Measurements from ENCODE around the gene SAXO1.
A peak's percentile ranks its signal among the peaks of the same experiment; 100 is the strongest.

The SAXO1 gene

GRCh38 chr9:18979367-18979766 is 53.6 kb downstream of the SAXO1 start:
- no peaks in the 10 kb centered on the region for H3K79me2 ChIP-seq (ENCODE audit: control insufficient read depth, insufficient read depth, low read length)
- H3K27me3 ChIP-seq (ENCODE audit: insufficient read depth, low read length, poor library complexity), result no peaks in the 10 kb centered on the region
- H3K56ac ChIP-seq (ENCODE audit: low read length), result no peak overlapping the region
- H4K5ac ChIP-seq (ENCODE audit: low read length), result no peak overlapping the region
- no peak overlapping the region for H3K18ac ChIP-seq (ENCODE audit: low read length)
- H3K4ac ChIP-seq (ENCODE audit: low read depth, low read length), result no peak overlapping the region
- H2AK5ac ChIP-seq (ENCODE audit: low read length), result no peak overlapping the region
- no peak overlapping the region for H2BK15ac ChIP-seq (replicated peaks; ENCODE audit: low read depth)
- no peaks in the 10 kb centered on the region for H3K79me1 ChIP-seq (ENCODE audit: low read length)
- no peak overlapping the region for H4K8ac ChIP-seq (ENCODE audit: low read depth, low read length)
- WGBS (ENCODE audit: extremely low coverage, insufficient coverage, low lambda C conversion rate), result no CpG with 5 or more reads among the region's 2 CpGs
- H3K23ac ChIP-seq (ENCODE audit: low read length), result no peak overlapping the region
- no peaks in the 10 kb centered on the region for H3K36me3 ChIP-seq (ENCODE audit: control insufficient read depth, insufficient read depth, low read length)
- H3K27ac ChIP-seq (ENCODE audit: low read depth, low read length), result no peak overlapping the region
- no peak overlapping the region for H2BK5ac ChIP-seq (ENCODE audit: low read length)
- no peaks in the 10 kb centered on the region for H3K4me1 ChIP-seq (ENCODE audit: control insufficient read depth, low read depth, low read length)
- no peak overlapping the region for H3K4me3 ChIP-seq (ENCODE audit: low read length)
- DNase-seq, result peak; percentile 62
- H3K4me2 ChIP-seq (ENCODE audit: low read length), result no peak overlapping the region
- H3K9ac ChIP-seq (ENCODE audit: low read length), result no peak overlapping the region
- H2BK120ac ChIP-seq (ENCODE audit: low read depth, low read length), result no peak overlapping the region

GRCh38 chr9:18978188-18978587 is 54.8 kb downstream of the SAXO1 start:
- no peak for DNase-seq
- no peak overlapping the region for H3K4ac ChIP-seq (ENCODE audit: low read depth, low read length)

GRCh38 chr9:18976709-18977531 is 56.1 kb downstream of the SAXO1 start:
- H3K4me3 ChIP-seq (ENCODE audit: low read length), result no peak overlapping the region
- H4K5ac ChIP-seq (ENCODE audit: low read length), result no peak overlapping the region
- no peak overlapping the region for H2BK15ac ChIP-seq (replicated peaks; ENCODE audit: low read depth)
- H3K4me2 ChIP-seq (ENCODE audit: low read length), result no peak overlapping the region
- H3K79me2 ChIP-seq (ENCODE audit: control insufficient read depth, insufficient read depth, low read length), result no peaks in the 10 kb centered on the region
- H2BK120ac ChIP-seq (ENCODE audit: low read depth, low read length), result no peak overlapping the region
- H4K8ac ChIP-seq (ENCODE audit: low read depth, low read length), result no peak overlapping the region
- no peak overlapping the region for H3K18ac ChIP-seq (ENCODE audit: low read length)
- H3K56ac ChIP-seq (ENCODE audit: low read length), result no peak overlapping the region
- H3K9ac ChIP-seq (ENCODE audit: low read length), result no peak overlapping the region
- H3K79me1 ChIP-seq (ENCODE audit: low read length), result no peaks in the 10 kb centered on the region
- no peaks in the 10 kb centered on the region for H3K36me3 ChIP-seq (ENCODE audit: control insufficient read depth, insufficient read depth, low read length)
- no peaks in the 10 kb centered on the region for H3K4me1 ChIP-seq (ENCODE audit: control insufficient read depth, low read depth, low read length)
- no peak overlapping the region for H3K23ac ChIP-seq (ENCODE audit: low read length)
- H3K4ac ChIP-seq (ENCODE audit: low read depth, low read length), result no peak overlapping the region
- H2AK5ac ChIP-seq (ENCODE audit: low read length), result no peak overlapping the region
- H3K27ac ChIP-seq (ENCODE audit: low read depth, low read length), result no peak overlapping the region
- DNase-seq, result no peak
- no peak overlapping the region for H2BK5ac ChIP-seq (ENCODE audit: low read length)
- H3K27me3 ChIP-seq (ENCODE audit: insufficient read depth, low read length, poor library complexity), result no peaks in the 10 kb centered on the region
- no CpG with 5 or more reads among the region's 12 CpGs for WGBS (ENCODE audit: extremely low coverage, insufficient coverage, low lambda C conversion rate)

More at GRCh38 chr9:18978188-18978587, 54.8 kb downstream of the SAXO1 start:
- Histone ChIP-seq H3K4me3 (ENCODE audit: low read length) (no peak overlapping the region), H3K23ac (ENCODE audit: low read length) (no peak overlapping the region), H4K8ac (ENCODE audit: low read depth, low read length) (no peak overlapping the region), H2BK5ac (ENCODE audit: low read length) (no peak overlapping the region), H3K18ac (ENCODE audit: low read length) (no peak overlapping the region), H2BK15ac (replicated peaks; ENCODE audit: low read depth) (no peak overlapping the region), H2BK120ac (ENCODE audit: low read depth, low read length) (no peak overlapping the region), H3K36me3 (ENCODE audit: control insufficient read depth, insufficient read depth, low read length) (no peaks in the 10 kb centered on the region), H3K27me3 (ENCODE audit: insufficient read depth, low read length, poor library complexity) (no peaks in the 10 kb centered on the region), H3K27ac (ENCODE audit: low read depth, low read length) (no peak overlapping the region), H3K79me2 (ENCODE audit: control insufficient read depth, insufficient read depth, low read length) (no peaks in the 10 kb centered on the region), H3K79me1 (ENCODE audit: low read length) (no peaks in the 10 kb centered on the region), H4K5ac (ENCODE audit: low read length) (no peak overlapping the region), H3K56ac (ENCODE audit: low read length) (no peak overlapping the region), H3K9ac (ENCODE audit: low read length) (no peak overlapping the region), H2AK5ac (ENCODE audit: low read length) (no peak overlapping the region), H3K4me1 (ENCODE audit: control insufficient read depth, low read depth, low read length) (no peaks in the 10 kb centered on the region), H3K4me2 (ENCODE audit: low read length) (no peak overlapping the region)
- no CpG with 5 or more reads among the region's 2 CpGs for WGBS (ENCODE audit: extremely low coverage, insufficient coverage, low lambda C conversion rate)

GRCh38 chr9:18976221-18976708 is 56.7 kb downstream of the SAXO1 start:
- no peak overlapping the region for H4K5ac ChIP-seq (ENCODE audit: low read length)
- no peaks in the 10 kb centered on the region for H3K27me3 ChIP-seq (ENCODE audit: insufficient read depth, low read length, poor library complexity)
- no peaks in the 10 kb centered on the region for H3K79me1 ChIP-seq (ENCODE audit: low read length)
- no peak overlapping the region for H3K4ac ChIP-seq (ENCODE audit: low read depth, low read length)
- WGBS (ENCODE audit: extremely low coverage, insufficient coverage, low lambda C conversion rate), result no CpG with 5 or more reads among the region's 4 CpGs
- H3K23ac ChIP-seq (ENCODE audit: low read length), result no peak overlapping the region
- H2BK5ac ChIP-seq (ENCODE audit: low read length), result no peak overlapping the region
- H4K8ac ChIP-seq (ENCODE audit: low read depth, low read length), result no peak overlapping the region
- no peak overlapping the region for H3K9ac ChIP-seq (ENCODE audit: low read length)
- H2BK120ac ChIP-seq (ENCODE audit: low read depth, low read length), result no peak overlapping the region
- H3K36me3 ChIP-seq (ENCODE audit: control insufficient read depth, insufficient read depth, low read length), result no peaks in the 10 kb centered on the region
- no peak for DNase-seq
- no peaks in the 10 kb centered on the region for H3K4me1 ChIP-seq (ENCODE audit: control insufficient read depth, low read depth, low read length)
- no peak overlapping the region for H3K18ac ChIP-seq (ENCODE audit: low read length)
- no peak overlapping the region for H3K27ac ChIP-seq (ENCODE audit: low read depth, low read length)
- no peak overlapping the region for H2AK5ac ChIP-seq (ENCODE audit: low read length)
- H3K79me2 ChIP-seq (ENCODE audit: control insufficient read depth, insufficient read depth, low read length), result no peaks in the 10 kb centered on the region
- H3K4me2 ChIP-seq (ENCODE audit: low read length), result no peak overlapping the region
- no peak overlapping the region for H3K4me3 ChIP-seq (ENCODE audit: low read length)
- no peak overlapping the region for H2BK15ac ChIP-seq (replicated peaks; ENCODE audit: low read depth)
- no peak overlapping the region for H3K56ac ChIP-seq (ENCODE audit: low read length)

DNA sequence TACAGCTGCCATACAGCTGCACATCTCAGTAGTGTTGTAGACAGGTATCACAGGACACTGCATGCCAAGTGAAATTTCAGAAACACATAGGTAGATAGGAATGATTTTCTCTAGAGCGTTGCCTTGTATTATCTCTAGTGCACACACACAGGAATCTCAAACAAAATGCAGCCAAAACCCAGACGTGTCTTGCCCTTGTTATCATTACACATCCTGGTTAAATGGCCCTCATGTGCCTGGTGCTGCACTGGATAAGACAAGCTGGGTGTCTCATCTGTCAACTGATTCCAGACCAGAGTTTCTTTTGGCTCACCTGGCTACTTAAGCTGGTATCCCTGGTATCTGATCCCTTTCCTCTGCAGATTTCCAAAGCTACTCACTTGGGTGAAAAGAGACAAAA is 59.7 kb downstream of the SAXO1 start:
- no CpG with 5 or more reads among the region's 2 CpGs for WGBS (ENCODE audit: extremely low coverage, insufficient coverage, low lambda C conversion rate)
- no peak overlapping the region for H2BK120ac ChIP-seq (ENCODE audit: low read depth, low read length)
- DNase-seq, result no peak
- H4K5ac ChIP-seq (ENCODE audit: low read length), result no peak overlapping the region
- no peaks in the 10 kb centered on the region for H3K27me3 ChIP-seq (ENCODE audit: insufficient read depth, low read length, poor library complexity)
- H3K4me2 ChIP-seq (ENCODE audit: low read length), result no peak overlapping the region
- H3K4me1 ChIP-seq (ENCODE audit: control insufficient read depth, low read depth, low read length), result no peaks in the 10 kb centered on the region
- no peak overlapping the region for H3K4ac ChIP-seq (ENCODE audit: low read depth, low read length)
- H3K9ac ChIP-seq (ENCODE audit: low read length), result no peak overlapping the region
- H4K8ac ChIP-seq (ENCODE audit: low read depth, low read length), result no peak overlapping the region
- H3K4me3 ChIP-seq (ENCODE audit: low read length), result no peak overlapping the region
- H3K56ac ChIP-seq (ENCODE audit: low read length), result no peak overlapping the region
- H3K23ac ChIP-seq (ENCODE audit: low read length), result no peak overlapping the region
- no peaks in the 10 kb centered on the region for H3K79me2 ChIP-seq (ENCODE audit: control insufficient read depth, insufficient read depth, low read length)
- H2BK5ac ChIP-seq (ENCODE audit: low read length), result no peak overlapping the region
- H2AK5ac ChIP-seq (ENCODE audit: low read length), result no peak overlapping the region
- H3K18ac ChIP-seq (ENCODE audit: low read length), result no peak overlapping the region
- H3K79me1 ChIP-seq (ENCODE audit: low read length), result no peaks in the 10 kb centered on the region
- no peak overlapping the region for H2BK15ac ChIP-seq (replicated peaks; ENCODE audit: low read depth)
- no peaks in the 10 kb centered on the region for H3K36me3 ChIP-seq (ENCODE audit: control insufficient read depth, insufficient read depth, low read length)
- no peak overlapping the region for H3K27ac ChIP-seq (ENCODE audit: low read depth, low read length)

DNA sequence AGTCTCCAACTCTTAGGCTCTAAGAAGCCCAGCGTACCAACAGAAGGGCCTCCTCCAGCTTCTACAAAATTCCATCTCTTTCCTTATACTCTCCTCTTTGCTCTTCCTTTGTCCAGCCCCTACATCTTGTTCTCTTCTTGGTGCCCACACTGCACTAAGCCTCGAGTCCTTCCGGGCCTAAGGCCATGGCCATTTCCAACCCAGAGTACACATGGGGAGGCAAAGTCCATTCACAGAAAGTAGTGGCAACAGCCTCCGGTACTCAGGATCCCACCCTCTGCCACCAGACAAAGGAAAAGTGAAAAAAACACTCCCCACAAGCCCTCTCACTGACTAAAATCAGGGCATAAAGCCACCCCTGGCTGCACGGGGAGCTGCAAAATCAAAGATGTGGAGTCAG is 60.3 kb downstream of the SAXO1 start:
- Histone ChIP-seq H3K27me3 (ENCODE audit: insufficient read depth, low read length, poor library complexity) (no peaks in the 10 kb centered on the region), H3K27ac (ENCODE audit: low read depth, low read length) (no peak overlapping the region), H2BK5ac (ENCODE audit: low read length) (no peak overlapping the region), H3K36me3 (ENCODE audit: control insufficient read depth, insufficient read depth, low read length) (no peaks in the 10 kb centered on the region), H3K4me2 (ENCODE audit: low read length) (no peak overlapping the region), H3K4me1 (ENCODE audit: control insufficient read depth, low read depth, low read length) (no peaks in the 10 kb centered on the region), H3K18ac (ENCODE audit: low read length) (no peak overlapping the region), H3K4me3 (ENCODE audit: low read length) (no peak overlapping the region), H2BK120ac (ENCODE audit: low read depth, low read length) (no peak overlapping the region), H3K79me2 (ENCODE audit: control insufficient read depth, insufficient read depth, low read length) (no peaks in the 10 kb centered on the region), H2AK5ac (ENCODE audit: low read length) (no peak overlapping the region), H3K4ac (ENCODE audit: low read depth, low read length) (no peak overlapping the region), H3K79me1 (ENCODE audit: low read length) (no peaks in the 10 kb centered on the region), H3K56ac (ENCODE audit: low read length) (no peak overlapping the region), H4K5ac (ENCODE audit: low read length) (no peak overlapping the region), H2BK15ac (replicated peaks; ENCODE audit: low read depth) (no peak overlapping the region), H4K8ac (ENCODE audit: low read depth, low read length) (no peak overlapping the region), H3K9ac (ENCODE audit: low read length) (no peak overlapping the region), H3K23ac (ENCODE audit: low read length) (no peak overlapping the region)
- WGBS (ENCODE audit: extremely low coverage, insufficient coverage, low lambda C conversion rate), result no CpG with 5 or more reads among the region's 5 CpGs
- DNase-seq, result no peak
